VCaP (cell line): Measurements from ENCODE around the gene DYNC1H1.

Experiments used
- H3K27ac ChIP-seq: fragments of 450-650 bp; 2 replicates; pipeline ENCODE4 v1.5.1; 2017
- CTCF ChIP-seq: fragments of 450-650 bp; conservative IDR thresholded peaks from 2 replicates; pipeline ENCODE4 v1.5.1; 2017; ENCODE audit warnings: mild to moderate bottlenecking, moderate library complexity

DYNC1H1 gene

GRCh38 chr14:102015771-102016170, 51.4 kb downstream of the DYNC1H1 start:
- H3K27ac ChIP-seq: no peak overlapping the region
- TF ChIP-seq CTCF: no peak

- no peak overlapping the region for H3K27ac ChIP-seq
- TF ChIP-seq CTCF: no peak
Observed at GRCh38 chr14:102016420-102017090, 52.2 kb downstream of the DYNC1H1 start.

- no peak for TF ChIP-seq CTCF
- H3K27ac ChIP-seq: no peak overlapping the region
Observed at GRCh38 chr14:102018251-102018650, 53.9 kb downstream of the DYNC1H1 start.

GRCh38 chr14:102019006-102019540, 54.7 kb downstream of the DYNC1H1 start:
- no peak for TF ChIP-seq CTCF

GRCh38 chr14:102020058-102020971, 55.9 kb downstream of the DYNC1H1 start:
- H3K27ac ChIP-seq: no peak overlapping the region
- TF ChIP-seq CTCF: no peak

More at GRCh38 chr14:102019006-102019540, 54.7 kb downstream of the DYNC1H1 start:
- no peak overlapping the region for H3K27ac ChIP-seq

GRCh38 chr14:102026934-102027333, 62.6 kb downstream of the DYNC1H1 start:
- no peak for TF ChIP-seq CTCF
- no peak overlapping the region for H3K27ac ChIP-seq

- TF ChIP-seq CTCF: no peak
- no peak overlapping the region for H3K27ac ChIP-seq
Observed at GRCh38 chr14:102027951-102028350, 63.6 kb downstream of the DYNC1H1 start.
